GM18951 (cell line): ENCODE results near the gene SLC2A13.

Experiments
- POLR2A ChIP-seq: IDR thresholded peaks from 4 replicates; pipeline ENCODE4 v1.6.1; 2011; ENCODE audit warnings: mild to moderate bottlenecking; ENCODE audit not compliant: insufficient read length, insufficient read depth; ENCODE audit errors: extremely low read depth
- in situ Hi-C: fragments of 300-500 bp; cut with MboI; formaldehyde crosslinking; loops from one replicate; pipeline ENCODE4 v1.12.0; 2022; ENCODE audit warnings: low sequenced_read_pairs, mixed read lengths, inconsistent platforms; ENCODE audit not compliant: unreplicated experiment

The SLC2A13 gene

GRCh38 chr12:40015881-40016280 lies 90.0 kb downstream of the SLC2A13 start:
- no peak for TF ChIP-seq POLR2A
- in situ Hi-C loops = loop anchor here (10.0 to 25.0 kb wide), 2 partner anchors 89 to 296 kb away; partner anchors contain the start of gene SLC2A13

- TF ChIP-seq POLR2A = no peak
- in situ Hi-C loops = loop anchor here (10.0 to 25.0 kb wide), 2 partner anchors 89 to 297 kb away; partner anchors contain the start of gene SLC2A13
Measured at GRCh38 chr12:40015345-40015744, 90.5 kb downstream of the SLC2A13 start.

- in situ Hi-C loops = loop anchor here (10.0 to 25.0 kb wide), 2 partner anchors 91 to 298 kb away; partner anchors contain the start of gene SLC2A13
- no peak for TF ChIP-seq POLR2A
Measured at GRCh38 chr12:40013847-40014246, 92.0 kb downstream of the SLC2A13 start.

GRCh38 chr12:40013292-40013691 lies 92.6 kb downstream of the SLC2A13 start:
- TF ChIP-seq POLR2A = no peak
- in situ Hi-C loops = loop anchor here (10.0 to 25.0 kb wide), 2 partner anchors 92 to 299 kb away; partner anchors contain the start of gene SLC2A13

DNA sequence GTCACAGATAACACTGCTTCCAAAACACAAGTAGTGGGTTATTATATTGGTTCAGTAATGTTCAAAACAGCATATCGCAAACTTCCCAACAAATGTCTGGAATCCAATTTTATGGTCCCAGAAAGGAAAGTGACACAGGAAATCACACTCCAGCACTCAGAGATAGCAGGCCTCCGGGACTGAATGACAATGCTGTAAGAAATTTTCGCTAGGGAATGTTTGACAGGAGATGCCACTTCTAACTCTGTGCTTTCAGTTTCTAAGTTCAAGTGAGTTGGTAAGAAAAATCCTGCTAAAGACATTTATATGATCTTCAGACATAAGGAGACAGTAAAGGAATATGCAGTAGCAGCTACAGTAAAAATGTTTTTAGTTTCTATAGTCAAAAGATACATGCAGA lies 93.2 kb downstream of the SLC2A13 start:
- in situ Hi-C loops = loop anchor here (10.0 to 25.0 kb wide), 2 partner anchors 92 to 300 kb away; partner anchors contain the start of gene SLC2A13
- no peak for TF ChIP-seq POLR2A

GRCh38 chr12:40011775-40012129 lies 94.1 kb downstream of the SLC2A13 start:
- in situ Hi-C loops = loop anchor here (10.0 to 25.0 kb wide), 2 partner anchors 93 to 301 kb away; partner anchors contain the start of gene SLC2A13
- TF ChIP-seq POLR2A = no peak

DNA sequence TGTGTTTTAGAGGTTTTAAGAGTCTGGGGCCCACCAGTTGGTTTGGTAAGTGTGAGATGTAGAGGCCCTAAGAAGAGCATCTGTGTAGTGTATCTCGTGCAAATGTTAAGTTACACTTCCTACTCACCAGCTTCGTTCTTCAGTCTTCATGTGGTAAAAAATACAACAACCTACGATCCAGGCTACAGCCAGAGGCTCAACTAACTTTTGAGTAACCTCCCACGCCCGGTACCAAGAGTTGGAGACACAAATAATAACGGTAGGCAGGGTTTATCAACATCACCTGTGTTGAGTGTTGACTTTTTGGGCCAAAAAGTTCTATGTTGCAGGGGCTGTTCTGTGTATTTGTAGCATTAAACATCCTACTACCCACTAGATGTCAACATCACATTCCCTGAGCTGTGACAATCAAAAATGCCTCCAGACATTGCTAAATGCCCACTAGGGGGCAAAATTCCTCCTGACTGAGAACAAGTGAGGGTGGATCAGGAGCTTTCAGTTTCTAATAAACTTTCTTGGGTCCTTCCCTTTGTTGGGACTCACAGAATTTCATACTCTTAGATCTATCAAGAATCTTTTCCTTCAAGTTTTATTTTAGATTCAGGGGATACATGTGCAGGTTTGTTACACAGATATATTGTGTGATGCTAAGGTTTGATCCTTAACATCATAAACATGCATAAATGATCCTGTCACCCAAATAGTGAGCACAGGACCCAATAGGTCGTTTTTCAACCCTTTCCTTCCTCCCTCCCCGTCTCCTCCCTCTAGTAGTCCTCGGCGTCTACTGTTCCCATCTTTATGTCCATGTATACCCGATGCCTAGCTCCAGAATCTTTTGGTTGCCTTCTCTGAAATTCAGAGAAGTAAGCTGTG lies 94.7 kb downstream of the SLC2A13 start:
- in situ Hi-C loops = loop anchor here (10.0 to 25.0 kb wide), 2 partner anchors 94 to 301 kb away; partner anchors contain the start of gene SLC2A13
- no peak for TF ChIP-seq POLR2A

DNA sequence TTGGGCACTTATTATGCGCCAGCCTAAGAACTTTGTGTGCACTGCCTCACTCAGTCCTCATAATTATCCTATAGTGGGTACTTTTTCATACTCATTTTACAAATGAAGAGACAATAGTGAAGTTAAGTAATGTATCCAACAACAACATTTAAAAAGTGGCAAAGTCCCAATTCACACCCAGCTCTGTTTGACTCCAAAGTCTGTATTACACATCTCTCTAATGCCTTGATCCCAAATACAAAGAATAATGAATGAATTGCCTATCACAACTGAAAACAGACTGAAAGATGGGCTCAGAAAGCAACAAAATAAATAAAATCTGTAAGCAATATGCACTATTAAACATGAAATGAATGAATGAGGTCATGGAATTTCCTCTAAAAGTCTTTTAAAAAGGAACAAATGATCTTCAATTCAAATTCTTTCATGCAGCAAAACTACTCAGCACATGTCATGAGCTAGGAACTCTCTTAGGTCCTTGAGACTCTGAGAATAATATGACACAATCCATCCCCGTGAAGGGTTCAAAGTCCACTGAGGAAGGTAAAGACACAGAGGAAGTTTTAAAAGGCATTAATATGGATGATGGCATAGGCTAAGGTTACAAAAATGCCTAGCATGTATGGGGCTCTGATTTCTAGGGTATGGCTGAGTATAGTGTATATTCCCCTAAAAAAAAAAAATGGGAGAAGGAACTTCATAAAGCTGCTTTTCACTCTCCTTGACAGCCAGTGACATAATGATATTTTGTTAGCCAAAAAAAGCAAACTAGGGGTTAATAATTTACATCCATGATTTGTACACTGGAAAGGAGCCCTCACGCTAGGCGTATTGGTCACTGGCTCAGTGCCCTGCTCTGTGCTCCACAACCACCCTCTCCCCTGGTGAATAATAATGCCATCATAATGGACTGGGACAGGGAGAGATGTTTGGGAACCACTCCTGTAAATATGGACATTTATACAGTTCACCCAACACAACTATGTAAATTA lies 103.4 kb downstream of the SLC2A13 start:
- no peak for TF ChIP-seq POLR2A
- in situ Hi-C loops = loop anchor here (25.0 kb wide), 1 partner anchor 310 kb away; no protein-coding TSS in a partner anchor

GRCh38 chr12:40001406-40001805 lies 104.5 kb downstream of the SLC2A13 start:
- in situ Hi-C loops = loop anchor here (25.0 kb wide), 1 partner anchor 311 kb away; no protein-coding TSS in a partner anchor
- no peak for TF ChIP-seq POLR2A

GRCh38 chr12:40000884-40001283 lies 105.0 kb downstream of the SLC2A13 start:
- in situ Hi-C loops = loop anchor here (25.0 kb wide), 1 partner anchor 311 kb away; no protein-coding TSS in a partner anchor
- TF ChIP-seq POLR2A = no peak

- no peak for TF ChIP-seq POLR2A
- in situ Hi-C loops = no loop called here
Measured at GRCh38 chr12:39993268-39993667, 112.6 kb downstream of the SLC2A13 start.

GRCh38 chr12:39990122-39991101 lies 115.5 kb downstream of the SLC2A13 start:
- in situ Hi-C loops = no loop called here
- no peak for TF ChIP-seq POLR2A

- in situ Hi-C loops = no loop called here
- no peak for TF ChIP-seq POLR2A
Measured at GRCh38 chr12:39989501-39989900, 116.4 kb downstream of the SLC2A13 start.
